GM18498 (cell line): ENCODE data around the gene RFNG.

Experiments
- ATAC-seq: cut with Tn5 transposase; IDR thresholded peaks from one replicate; pipeline ENCODE4 v1.9.1; 2021; ENCODE audit warnings: mild to moderate bottlenecking, moderate library complexity; ENCODE audit not compliant: unreplicated experiment

RFNG gene

GRCh38 chr17:82016061-82016874 lies 35.3 kb downstream of the RFNG start:
- no peak for ATAC-seq

- no peak for ATAC-seq
Observed at GRCh38 chr17:82015311-82015971, 36.2 kb downstream of the RFNG start.

GRCh38 chr17:82014971-82015310 lies 36.7 kb downstream of the RFNG start:
- ATAC-seq, result no peak

GRCh38 chr17:82014432-82014831 lies 37.2 kb downstream of the RFNG start:
- ATAC-seq, result no peak

GRCh38 chr17:82013772-82014321 lies 37.8 kb downstream of the RFNG start:
- ATAC-seq, result no peak

GRCh38 chr17:82013341-82013740 lies 38.3 kb downstream of the RFNG start:
- ATAC-seq, result no peak

- ATAC-seq, result no peak
Observed at GRCh38 chr17:82012640-82013295, 38.8 kb downstream of the RFNG start.

GRCh38 chr17:82012261-82012639 lies 39.4 kb downstream of the RFNG start:
- no peak for ATAC-seq

- no peak for ATAC-seq
Observed at GRCh38 chr17:82011617-82012187, 39.9 kb downstream of the RFNG start.

GRCh38 chr17:82010575-82011525 lies 40.8 kb downstream of the RFNG start:
- no peak for ATAC-seq

- no peak for ATAC-seq
Observed at GRCh38 chr17:82009413-82009812, 42.2 kb downstream of the RFNG start.

- ATAC-seq, result no peak
Observed at GRCh38 chr17:82008941-82009405, 42.6 kb downstream of the RFNG start.

- no peak for ATAC-seq
Observed at GRCh38 chr17:82008258-82008940, 43.2 kb downstream of the RFNG start.

GRCh38 chr17:82007495-82008257 lies 43.9 kb downstream of the RFNG start:
- no peak for ATAC-seq

- no peak for ATAC-seq
Observed at GRCh38 chr17:82007228-82007494, 44.5 kb downstream of the RFNG start.

- ATAC-seq, result no peak
Observed at GRCh38 chr17:82006468-82007227, 45.0 kb downstream of the RFNG start.

- no peak for ATAC-seq
Observed at GRCh38 chr17:82005701-82006348, 45.8 kb downstream of the RFNG start.
